Endothelial cell of umbilical vein (primary cell): Measurements from ENCODE around the gene GRIK1.

Source experiments
- EZH2 ChIP-seq: IDR thresholded peaks from 2 replicates; pipeline ENCODE4 v1.6.1; 2012; ENCODE audit warnings: borderline replicate concordance, low read depth, mild to moderate bottlenecking, moderate library complexity, low read length, inconsistent platforms; ENCODE audit not compliant: severe bottlenecking
- FOS ChIP-seq: IDR thresholded peaks from 2 replicates; pipeline ENCODE4 v1.6.1; 2011; ENCODE audit warnings: mild to moderate bottlenecking, low read length, moderate library complexity, borderline replicate concordance; ENCODE audit not compliant: insufficient read depth
- GATA2 ChIP-seq: IDR thresholded peaks from 2 replicates; pipeline ENCODE4 v1.7.0; 2011; ENCODE audit warnings: low read depth, mild to moderate bottlenecking, moderate library complexity, mixed read lengths, low read length; ENCODE audit not compliant: insufficient read length, insufficient read depth
- JUN ChIP-seq: IDR thresholded peaks from 2 replicates; pipeline ENCODE4 v1.6.1; 2011; ENCODE audit warnings: borderline replicate concordance, low read depth; ENCODE audit not compliant: insufficient read length, insufficient read depth
- POLR2A ChIP-seq: IDR thresholded peaks from 2 replicates; pipeline ENCODE4 v1.6.1; 2012; ENCODE audit warnings: low read depth, mild to moderate bottlenecking, control low read depth, low read length
- POLR2AphosphoS5 ChIP-seq: IDR thresholded peaks from 2 replicates; pipeline ENCODE4 v1.6.1; 2012; ENCODE audit warnings: low read depth, mild to moderate bottlenecking, control low read depth, low read length, moderate library complexity; ENCODE audit not compliant: insufficient read depth
- TF ChIP-seq, protein P1 (sequence below), 2 donors: IDR thresholded peaks; 1 replicate in 1 of 2; 2 replicates in 1 of 2; pipeline ENCODE4 v1.5.1; 2011; ENCODE audit warnings: low read length in 2 of 2, mild to moderate bottlenecking in 2 of 2, moderate library complexity in 2 of 2, control low read depth in 1 of 2, inconsistent platforms in 1 of 2, low read depth in 1 of 2; ENCODE audit not compliant: insufficient read depth in 1 of 2; ENCODE audit errors: extremely low read depth in 1 of 2

DNA sequence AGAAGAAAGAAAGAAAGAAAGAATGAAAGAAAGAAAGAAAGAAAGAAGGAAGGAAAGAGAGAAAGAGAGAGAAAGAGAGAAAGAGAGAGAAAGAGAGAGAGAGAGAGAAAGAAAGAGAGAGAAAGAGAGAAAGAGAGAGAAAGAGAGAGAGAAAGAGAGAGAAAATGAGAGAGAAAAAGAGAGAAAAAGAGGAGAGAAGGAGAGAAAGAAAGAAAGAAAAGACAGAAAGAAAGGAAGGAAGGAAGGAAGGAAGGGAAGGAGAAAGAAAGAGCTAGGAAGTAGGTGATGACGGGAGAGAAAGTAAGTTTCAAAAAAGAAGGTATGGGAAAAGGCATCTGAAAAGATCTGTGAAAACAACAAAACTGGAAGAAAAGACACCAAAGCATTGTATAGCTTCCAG, 72.0 kb downstream of the GRIK1 start:
- TF ChIP-seq, protein P1, sequence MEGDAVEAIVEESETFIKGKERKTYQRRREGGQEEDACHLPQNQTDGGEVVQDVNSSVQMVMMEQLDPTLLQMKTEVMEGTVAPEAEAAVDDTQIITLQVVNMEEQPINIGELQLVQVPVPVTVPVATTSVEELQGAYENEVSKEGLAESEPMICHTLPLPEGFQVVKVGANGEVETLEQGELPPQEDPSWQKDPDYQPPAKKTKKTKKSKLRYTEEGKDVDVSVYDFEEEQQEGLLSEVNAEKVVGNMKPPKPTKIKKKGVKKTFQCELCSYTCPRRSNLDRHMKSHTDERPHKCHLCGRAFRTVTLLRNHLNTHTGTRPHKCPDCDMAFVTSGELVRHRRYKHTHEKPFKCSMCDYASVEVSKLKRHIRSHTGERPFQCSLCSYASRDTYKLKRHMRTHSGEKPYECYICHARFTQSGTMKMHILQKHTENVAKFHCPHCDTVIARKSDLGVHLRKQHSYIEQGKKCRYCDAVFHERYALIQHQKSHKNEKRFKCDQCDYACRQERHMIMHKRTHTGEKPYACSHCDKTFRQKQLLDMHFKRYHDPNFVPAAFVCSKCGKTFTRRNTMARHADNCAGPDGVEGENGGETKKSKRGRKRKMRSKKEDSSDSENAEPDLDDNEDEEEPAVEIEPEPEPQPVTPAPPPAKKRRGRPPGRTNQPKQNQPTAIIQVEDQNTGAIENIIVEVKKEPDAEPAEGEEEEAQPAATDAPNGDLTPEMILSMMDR (IDR thresholded peaks at IDR 0.05; ENCODE audit: extremely low read depth in 1 of 2, insufficient read depth in 1 of 2, low read depth in 1 of 2, low read length in 2 of 2) = no peak
- TF ChIP-seq POLR2A = no peak
- no peak for TF ChIP-seq POLR2AphosphoS5
- no peak for TF ChIP-seq GATA2
- TF ChIP-seq EZH2 = no peak
- TF ChIP-seq FOS = no peak
- no peak for TF ChIP-seq JUN
